Ureter (tissue), 1 donor: Measurements from ENCODE around the gene GLT6D1. TPM values are rescaled to one million over a fixed set of nuclear protein-coding genes. Genes with fewer than 3 reads are reported as not detected.

Source experiments
- DNase-seq: peaks from one replicate; pipeline ENCODE4 v3.0.0-alpha.2; 2020; ENCODE audit warnings: low spot score
- total RNA-seq: library from RNA; stranded (reverse); gene quantifications from one replicate; pipeline ENCODE4 v1.2.4, GENCODE V29; 2023
- donor health status: DM: yes; HTN: yes; CAD: no.

Gene GLT6D1
- total RNA-seq, 1 donor from 2014 or later: not detected

GRCh38 chr9:135622415-135623020 is 16.8 kb downstream of the GLT6D1 start:
- no peak for DNase-seq

GRCh38 chr9:135620558-135620957 is 18.8 kb downstream of the GLT6D1 start:
- DNase-seq: no peak

DNA sequence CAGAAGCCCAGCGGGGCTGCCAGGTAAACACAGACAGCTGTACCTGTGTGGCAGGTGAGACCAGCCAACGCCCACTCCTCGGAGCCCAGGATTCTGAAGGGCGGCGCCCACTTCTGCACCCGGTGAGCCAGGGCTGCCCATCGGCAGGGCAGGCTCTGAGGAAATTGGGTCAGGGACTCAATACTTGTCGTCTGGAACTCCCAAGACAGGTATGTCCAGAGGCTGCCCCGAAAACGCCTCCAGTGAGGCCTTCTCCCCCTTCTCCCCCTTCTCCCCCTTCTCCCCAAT is 19.8 kb downstream of the GLT6D1 start:
- DNase-seq: no peak

GRCh38 chr9:135618866-135619598 is 20.3 kb downstream of the GLT6D1 start:
- DNase-seq: no peak

DNA sequence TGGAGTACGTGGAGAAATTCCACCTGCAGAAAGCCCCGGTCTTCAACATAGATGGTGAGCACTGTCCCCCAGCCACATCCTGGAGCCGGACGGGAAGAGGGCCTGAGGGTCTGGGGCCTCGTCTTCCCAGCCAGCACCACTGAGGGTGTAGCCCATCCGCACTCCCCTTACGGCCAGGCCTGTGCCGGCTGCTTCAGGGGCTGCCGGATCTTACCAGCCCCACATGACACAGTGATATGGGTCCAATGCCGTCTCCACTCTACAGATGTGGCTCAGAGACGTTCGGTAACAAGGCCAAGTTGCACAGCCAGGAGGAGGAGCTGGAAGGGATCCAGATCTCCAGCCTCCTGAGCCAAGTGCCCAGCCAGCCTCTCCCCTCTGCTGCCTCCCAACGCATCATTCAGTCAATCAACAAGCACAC is 21.3 kb downstream of the GLT6D1 start:
- DNase-seq: no peak

DNA sequence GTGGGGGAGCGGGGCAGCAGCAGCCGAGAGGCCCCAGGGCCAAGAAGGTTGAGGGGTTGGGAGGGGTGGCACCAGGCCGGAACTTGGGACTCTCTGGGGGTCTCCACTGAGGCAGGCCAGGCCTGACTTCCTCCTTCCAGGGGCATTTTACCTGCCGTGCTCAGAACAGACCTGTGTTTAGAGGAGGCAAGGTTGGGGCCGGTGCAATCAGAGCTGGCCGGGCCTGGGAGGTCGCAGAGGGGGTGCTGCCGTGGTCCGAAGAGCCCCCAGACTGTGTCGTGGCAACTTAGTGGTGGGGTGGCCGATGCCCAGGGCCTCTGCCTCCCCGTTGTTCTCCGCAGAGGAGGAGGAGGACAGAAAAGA is 21.8 kb downstream of the GLT6D1 start:
- DNase-seq: no peak

- DNase-seq: no peak
Observed at GRCh38 chr9:135616619-135617537, 22.5 kb downstream of the GLT6D1 start.

DNA sequence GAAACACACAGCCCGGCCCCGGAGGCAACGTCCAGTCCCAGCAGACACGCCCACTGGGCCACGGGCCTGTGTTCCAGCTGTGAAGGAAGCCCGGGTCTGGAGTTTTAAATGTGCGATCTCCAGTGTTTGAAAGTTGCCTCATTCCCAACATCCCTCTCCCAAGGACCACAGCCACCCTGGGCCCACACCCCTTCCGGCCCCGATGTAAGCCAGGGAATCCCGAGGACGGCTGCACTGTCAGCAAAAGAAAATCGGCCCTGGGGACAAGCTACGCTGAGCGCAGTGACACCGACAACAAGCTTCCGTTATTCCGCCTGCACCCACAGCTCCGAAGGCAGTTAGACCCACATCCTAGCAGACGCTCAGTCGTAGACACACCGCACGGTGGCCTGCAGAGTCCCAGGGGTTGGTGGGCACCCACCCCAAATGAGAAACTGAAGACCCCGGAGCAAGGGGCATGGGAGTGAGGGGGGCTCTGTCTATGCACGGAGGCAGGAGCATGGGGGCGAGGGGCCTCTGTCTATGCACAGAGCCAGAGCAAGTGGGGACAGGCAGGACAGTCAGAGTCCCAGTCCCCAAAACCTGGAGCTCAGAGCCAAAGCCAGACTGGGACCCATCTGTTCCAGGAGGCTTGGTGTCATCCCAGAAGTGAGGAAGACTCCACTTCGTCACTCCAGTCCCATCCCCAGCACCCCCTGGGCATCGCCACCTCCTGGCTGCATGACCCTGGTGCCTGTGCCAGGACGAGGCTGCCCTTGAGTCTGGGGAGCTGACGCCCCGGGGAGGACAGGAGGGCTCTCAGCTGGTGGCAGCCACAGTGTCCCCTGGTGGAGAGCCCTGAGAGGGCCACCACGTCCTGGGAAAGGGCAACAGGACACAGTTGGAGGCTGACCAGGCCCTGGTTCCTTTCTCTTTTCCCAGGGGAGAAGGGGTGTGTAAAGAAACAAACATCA is 23.4 kb downstream of the GLT6D1 start:
- DNase-seq: no peak

DNA sequence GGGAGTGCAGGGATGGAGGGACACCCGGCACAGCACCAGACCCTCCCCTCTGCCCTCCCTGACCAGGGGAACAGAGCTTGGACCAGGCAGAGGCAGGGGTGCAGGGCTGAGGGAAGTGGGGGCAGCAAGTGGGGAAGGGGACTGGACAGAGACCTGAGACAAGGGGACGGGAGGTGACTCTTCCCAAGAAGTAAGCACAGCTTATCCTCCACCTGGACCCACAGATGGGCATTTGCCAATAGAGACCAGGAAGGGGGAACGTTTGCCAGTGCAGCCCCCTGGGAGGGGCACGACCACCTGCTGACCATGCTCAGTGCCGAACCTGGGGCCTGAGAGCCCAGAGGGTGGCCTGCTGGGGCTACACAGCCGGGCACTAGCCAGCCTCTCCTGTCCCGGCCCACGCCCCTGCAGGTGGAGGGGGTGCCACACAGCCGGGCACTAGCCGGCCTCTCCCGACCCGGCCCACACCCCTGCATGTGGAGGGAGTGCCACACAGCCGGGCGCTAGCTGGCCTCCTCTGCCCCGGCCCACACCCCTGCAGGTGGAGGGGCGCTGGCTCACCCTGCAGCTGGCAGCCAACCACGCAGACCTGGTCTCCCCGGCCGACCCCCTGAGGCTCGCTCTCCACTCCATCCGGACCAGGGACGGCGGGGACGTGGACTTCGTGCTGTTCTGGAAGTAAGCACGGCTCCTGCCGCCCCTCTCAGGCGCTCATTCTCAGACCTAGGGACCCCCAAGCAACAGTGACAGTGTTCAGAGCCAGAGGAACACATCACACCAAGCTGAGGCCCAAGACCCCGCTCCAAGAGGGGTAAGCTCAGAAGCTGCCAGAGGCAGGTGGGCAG is 24.3 kb downstream of the GLT6D1 start:
- DNase-seq: no peak

- DNase-seq: no peak
Observed at GRCh38 chr9:135613946-135614805, 25.2 kb downstream of the GLT6D1 start.

GRCh38 chr9:135612981-135613910 is 26.1 kb downstream of the GLT6D1 start:
- DNase-seq: no peak

DNA sequence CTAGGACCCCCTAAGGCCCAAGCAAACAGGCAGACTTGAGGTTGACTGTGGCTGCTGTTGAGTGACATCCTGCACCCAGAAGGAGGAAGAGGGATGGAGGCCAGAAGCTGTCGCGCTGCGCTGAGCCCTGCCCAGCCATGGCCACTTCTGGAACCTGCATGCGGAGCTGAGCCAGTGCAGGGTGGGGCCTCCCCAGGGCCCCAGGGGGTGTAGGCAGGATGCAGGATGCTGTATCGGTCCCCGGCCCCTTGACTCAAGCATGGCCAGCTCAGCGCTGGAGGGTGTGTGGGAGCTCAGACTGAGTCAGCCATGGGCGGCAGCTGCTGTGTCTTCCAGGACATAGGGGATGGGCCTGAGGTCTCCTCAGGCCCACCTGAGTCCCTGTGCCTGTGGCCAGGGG is 26.9 kb downstream of the GLT6D1 start:
- DNase-seq: no peak

GRCh38 chr9:135611875-135612209 is 27.5 kb downstream of the GLT6D1 start:
- no peak for DNase-seq

GRCh38 chr9:135611142-135611874 is 28.0 kb downstream of the GLT6D1 start:
- no peak for DNase-seq

DNA sequence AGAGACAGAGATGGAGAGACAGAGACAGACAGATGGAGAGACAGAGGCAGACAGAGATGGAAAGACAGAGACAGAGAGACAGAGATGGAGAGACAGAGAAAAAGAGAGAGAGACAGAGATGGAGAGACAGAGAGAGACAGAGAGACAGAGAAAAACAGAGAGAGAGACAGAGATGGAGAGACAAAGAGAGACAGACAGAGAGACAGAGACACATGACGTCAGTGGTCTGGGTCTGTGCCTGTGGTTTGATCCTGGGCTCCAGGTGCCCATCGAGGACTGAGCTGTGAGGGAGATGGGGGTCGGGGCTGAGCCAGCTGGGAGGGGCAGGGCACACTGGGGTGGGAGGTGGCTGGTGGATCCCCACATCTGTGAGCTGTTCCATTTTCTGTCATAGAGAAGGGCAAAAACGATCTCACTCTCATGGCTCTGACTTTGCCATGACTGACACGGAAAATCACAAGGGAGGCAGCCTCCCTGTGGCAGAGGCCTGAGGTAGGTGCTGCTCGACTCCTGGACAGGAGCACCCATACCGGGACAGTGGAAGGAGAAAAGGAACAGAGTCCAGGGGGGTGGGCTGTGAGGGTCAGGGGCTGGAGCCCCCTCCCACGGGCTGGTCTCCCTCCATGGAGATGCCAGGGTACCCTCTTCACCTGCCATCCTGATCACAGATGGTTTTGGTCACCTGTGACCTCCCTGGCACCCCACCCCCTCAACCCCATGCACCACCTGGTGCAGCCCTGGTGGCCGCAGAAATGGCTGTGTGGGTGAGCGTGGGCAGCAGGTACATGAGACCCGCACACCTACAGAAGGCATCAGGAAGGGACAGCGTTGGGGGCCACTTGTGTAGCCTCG is 28.8 kb downstream of the GLT6D1 start:
- DNase-seq: no peak

GRCh38 chr9:135609366-135609955 is 29.9 kb downstream of the GLT6D1 start:
- DNase-seq: no peak

GRCh38 chr9:135608999-135609317 is 30.4 kb downstream of the GLT6D1 start:
- no peak for DNase-seq
